ENCODE data around the gene LTF. TPM values are rescaled to one million over a fixed set of nuclear protein-coding genes. Genes with fewer than 3 reads are reported as not detected.

Gene LTF
- total RNA-seq, 2 experiments from 2014 or later, result not detected

- DNase-seq, result no peak
- Mint-ChIP-seq H3K4me3 (no peak overlapping the region), H3K27me3 (peaks cover 5% of the 10 kb centered on the region), H3K9me3 (no peaks in the 10 kb centered on the region), H3K27ac (no peak overlapping the region), H3K36me3 (no peaks in the 10 kb centered on the region), H3K4me1 (no peaks in the 10 kb centered on the region)
Measured at GRCh38 chr3:46482632-46483350, 18.1 kb upstream of the LTF start.

GRCh38 chr3:46481636-46482035 lies 16.9 kb upstream of the LTF start:
- H3K27ac Mint-ChIP-seq, result no peak overlapping the region
- H3K9me3 Mint-ChIP-seq, result no peaks in the 10 kb centered on the region
- DNase-seq, result no peak
- H3K4me3 Mint-ChIP-seq, result no peak overlapping the region
- H3K27me3 Mint-ChIP-seq, result peaks cover 5% of the 10 kb centered on the region
- H3K36me3 Mint-ChIP-seq, result no peaks in the 10 kb centered on the region
- H3K4me1 Mint-ChIP-seq, result no peaks in the 10 kb centered on the region

GRCh38 chr3:46480491-46481195 lies 15.9 kb upstream of the LTF start:
- Mint-ChIP-seq H3K36me3 (no peaks in the 10 kb centered on the region), H3K4me3 (no peak overlapping the region), H3K4me1 (no peaks in the 10 kb centered on the region), H3K9me3 (no peaks in the 10 kb centered on the region), H3K27ac (no peak overlapping the region), H3K27me3 (peaks cover 5% of the 10 kb centered on the region)
- DNase-seq, result no peak

- Mint-ChIP-seq H3K4me1 (no peaks in the 10 kb centered on the region), H3K4me3 (no peak overlapping the region), H3K36me3 (no peaks in the 10 kb centered on the region), H3K27me3 (peaks cover 5% of the 10 kb centered on the region), H3K9me3 (peaks cover 7% of the 10 kb centered on the region), H3K27ac (no peak overlapping the region)
- DNase-seq, result no peak
Measured at GRCh38 chr3:46479696-46480095, 15.0 kb upstream of the LTF start.

GRCh38 chr3:46479021-46479420 lies 14.3 kb upstream of the LTF start:
- Mint-ChIP-seq H3K4me3 (no peak overlapping the region), H3K4me1 (no peaks in the 10 kb centered on the region), H3K27ac (no peak overlapping the region), H3K36me3 (no peaks in the 10 kb centered on the region), H3K27me3 (peaks cover 5% of the 10 kb centered on the region), H3K9me3 (peaks cover 14% of the 10 kb centered on the region)
- DNase-seq, result no peak

GRCh38 chr3:46478341-46478740 lies 13.6 kb upstream of the LTF start:
- Mint-ChIP-seq H3K27ac (no peak overlapping the region), H3K4me3 (no peak overlapping the region), H3K4me1 (no peaks in the 10 kb centered on the region), H3K9me3 (peaks cover 14% of the 10 kb centered on the region), H3K27me3 (peaks cover 8% of the 10 kb centered on the region), H3K36me3 (no peaks in the 10 kb centered on the region)
- no peak for DNase-seq

- H3K27me3 Mint-ChIP-seq, result peaks cover 8% of the 10 kb centered on the region
- no peaks in the 10 kb centered on the region for H3K36me3 Mint-ChIP-seq
- H3K9me3 Mint-ChIP-seq, result peaks cover 14% of the 10 kb centered on the region
- H3K4me3 Mint-ChIP-seq, result no peak overlapping the region
- DNase-seq, result no peak
- no peaks in the 10 kb centered on the region for H3K4me1 Mint-ChIP-seq
- no peak overlapping the region for H3K27ac Mint-ChIP-seq
Measured at GRCh38 chr3:46477756-46478155, 13.1 kb upstream of the LTF start.

GRCh38 chr3:46477145-46477544 lies 12.4 kb upstream of the LTF start:
- Mint-ChIP-seq H3K4me1 (no peaks in the 10 kb centered on the region), H3K9me3 (peaks cover 14% of the 10 kb centered on the region), H3K4me3 (no peak overlapping the region), H3K36me3 (no peaks in the 10 kb centered on the region), H3K27ac (no peak overlapping the region), H3K27me3 (peaks cover 10% of the 10 kb centered on the region)
- no peak for DNase-seq

- H3K9me3 Mint-ChIP-seq, result peaks cover 14% of the 10 kb centered on the region
- no peak overlapping the region for H3K4me3 Mint-ChIP-seq
- DNase-seq, result no peak
- no peak overlapping the region for H3K27ac Mint-ChIP-seq
- no peaks in the 10 kb centered on the region for H3K36me3 Mint-ChIP-seq
- H3K27me3 Mint-ChIP-seq, result peaks cover 12% of the 10 kb centered on the region
- no peaks in the 10 kb centered on the region for H3K4me1 Mint-ChIP-seq
Measured at GRCh38 chr3:46472736-46473135, 8.0 kb upstream of the LTF start.

GRCh38 chr3:46471371-46471914 lies 6.7 kb upstream of the LTF start:
- Mint-ChIP-seq H3K4me3 (no peak overlapping the region), H3K27me3 (peaks cover 18% of the 10 kb centered on the region)
- DNase-seq, result no peak

GRCh38 chr3:46470831-46471230 lies 6.1 kb upstream of the LTF start:
- no peak for DNase-seq
- Mint-ChIP-seq H3K9me3 (peaks cover 14% of the 10 kb centered on the region), H3K4me3 (no peak overlapping the region), H3K27ac (no peak overlapping the region), H3K27me3 (peaks cover 23% of the 10 kb centered on the region), H3K4me1 (no peaks in the 10 kb centered on the region), H3K36me3 (no peaks in the 10 kb centered on the region)

More at GRCh38 chr3:46471371-46471914, 6.7 kb upstream of the LTF start:
- H3K9me3 Mint-ChIP-seq, result peaks cover 14% of the 10 kb centered on the region
- H3K36me3 Mint-ChIP-seq, result no peaks in the 10 kb centered on the region
- H3K27ac Mint-ChIP-seq, result no peak overlapping the region
- no peaks in the 10 kb centered on the region for H3K4me1 Mint-ChIP-seq

GRCh38 chr3:46469680-46470357 lies 5.1 kb upstream of the LTF start:
- no peak overlapping the region for H3K27ac Mint-ChIP-seq
- H3K9me3 Mint-ChIP-seq, result peaks cover 8% of the 10 kb centered on the region
- no peak for DNase-seq
- H3K4me3 Mint-ChIP-seq, result no peak overlapping the region
- H3K4me1 Mint-ChIP-seq, result peaks cover 2% of the 10 kb centered on the region
- no peaks in the 10 kb centered on the region for H3K36me3 Mint-ChIP-seq
- peaks cover 33% of the 10 kb centered on the region for H3K27me3 Mint-ChIP-seq

- H3K9me3 Mint-ChIP-seq, result no peaks in the 10 kb centered on the region
- H3K27me3 Mint-ChIP-seq, result peaks cover 40% of the 10 kb centered on the region
- no peak overlapping the region for H3K4me3 Mint-ChIP-seq
- peaks cover 2% of the 10 kb centered on the region for H3K4me1 Mint-ChIP-seq
- DNase-seq, result no peak
- H3K27ac Mint-ChIP-seq, result no peak overlapping the region
- no peaks in the 10 kb centered on the region for H3K36me3 Mint-ChIP-seq
Measured at GRCh38 chr3:46468753-46469600, 4.3 kb upstream of the LTF start.

- DNase-seq, result no peak
- Mint-ChIP-seq H3K4me1 (peaks cover 2% of the 10 kb centered on the region), H3K9me3 (no peaks in the 10 kb centered on the region)
Measured at GRCh38 chr3:46467562-46467961, 2.9 kb upstream of the LTF start.

More at GRCh38 chr3:46467562-46467961, 2.9 kb upstream of the LTF start:
- Mint-ChIP-seq H3K27ac (no peak overlapping the region), H3K27me3 (peaks cover 49% of the 10 kb centered on the region), H3K4me3 (no peak overlapping the region), H3K36me3 (no peaks in the 10 kb centered on the region)

All from activated naive CD8-positive, alpha-beta T cell treated with anti-CD3 and anti-CD28 coated beads for 36 hours (primary cell).